ENCODE results near the gene C19orf38. TPM values are rescaled to one million over a fixed set of nuclear protein-coding genes. Genes with fewer than 3 reads are reported as not detected.
"Not testable (repeated sequence)": the region's sequence is repeated elsewhere in the genome, so short reads cannot be mapped to it uniquely, and the experiment has no call there.

Gene C19orf38
- total and polyA plus RNA-seq, 2 experiments from 2014 or later = 0.33 to 0.64 TPM

DNA sequence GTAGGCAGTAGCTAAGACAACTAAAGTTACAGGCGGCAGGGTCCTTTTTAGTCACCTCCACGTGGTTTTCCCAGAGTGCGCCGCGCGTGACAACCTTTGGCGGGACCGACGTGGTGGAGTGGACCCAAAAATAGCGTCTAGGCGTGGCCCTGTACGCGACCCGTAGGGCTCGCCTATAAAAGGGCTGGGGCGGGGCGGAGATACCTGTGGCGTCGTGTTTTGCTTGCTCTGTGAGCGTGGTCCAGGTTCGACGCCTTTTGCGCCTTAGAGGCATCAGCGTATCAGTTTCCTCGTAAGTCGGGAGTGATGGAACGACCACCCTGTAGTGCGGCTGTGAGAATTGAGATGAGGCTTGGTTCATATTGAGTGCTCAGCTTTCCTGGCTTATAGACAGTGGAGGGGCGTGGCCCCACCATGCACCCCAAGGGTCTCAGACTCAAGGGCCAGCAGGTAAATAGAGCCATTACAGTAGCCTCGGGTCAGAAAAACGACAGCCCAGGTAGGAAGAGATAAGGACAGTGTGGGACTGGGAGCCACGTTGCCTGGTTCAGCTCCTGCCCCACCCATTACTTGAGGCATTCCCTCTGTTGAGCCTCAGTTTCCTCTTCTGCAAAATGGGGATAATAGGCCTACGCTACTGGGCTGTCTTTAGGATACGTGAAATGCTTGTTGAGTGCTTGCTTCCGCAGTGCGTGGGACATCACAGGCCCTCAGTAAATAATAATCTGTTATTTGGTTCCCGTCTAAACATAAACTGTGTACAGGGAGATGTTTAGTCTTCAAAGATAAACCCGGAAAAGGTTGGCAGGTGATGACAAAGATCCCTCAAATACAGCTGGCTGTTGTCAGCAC is 11.5 kb upstream of the C19orf38 start:
- peak; percentile 83 to 91 for DNase-seq (ENCODE audit: low read depth in 1 of 2, low spot score in 1 of 2)
- H3K4me1 ChIP-seq (ENCODE audit: low read depth) = peaks cover 9% of the 10 kb centered on the region
- H3K27me3 ChIP-seq = no peaks in the 10 kb centered on the region
- TF ChIP-seq, protein P1, sequence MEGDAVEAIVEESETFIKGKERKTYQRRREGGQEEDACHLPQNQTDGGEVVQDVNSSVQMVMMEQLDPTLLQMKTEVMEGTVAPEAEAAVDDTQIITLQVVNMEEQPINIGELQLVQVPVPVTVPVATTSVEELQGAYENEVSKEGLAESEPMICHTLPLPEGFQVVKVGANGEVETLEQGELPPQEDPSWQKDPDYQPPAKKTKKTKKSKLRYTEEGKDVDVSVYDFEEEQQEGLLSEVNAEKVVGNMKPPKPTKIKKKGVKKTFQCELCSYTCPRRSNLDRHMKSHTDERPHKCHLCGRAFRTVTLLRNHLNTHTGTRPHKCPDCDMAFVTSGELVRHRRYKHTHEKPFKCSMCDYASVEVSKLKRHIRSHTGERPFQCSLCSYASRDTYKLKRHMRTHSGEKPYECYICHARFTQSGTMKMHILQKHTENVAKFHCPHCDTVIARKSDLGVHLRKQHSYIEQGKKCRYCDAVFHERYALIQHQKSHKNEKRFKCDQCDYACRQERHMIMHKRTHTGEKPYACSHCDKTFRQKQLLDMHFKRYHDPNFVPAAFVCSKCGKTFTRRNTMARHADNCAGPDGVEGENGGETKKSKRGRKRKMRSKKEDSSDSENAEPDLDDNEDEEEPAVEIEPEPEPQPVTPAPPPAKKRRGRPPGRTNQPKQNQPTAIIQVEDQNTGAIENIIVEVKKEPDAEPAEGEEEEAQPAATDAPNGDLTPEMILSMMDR (IDR thresholded peaks at IDR 0.05; ENCODE audit: low read depth, low read length) = no peak
- peaks cover 17% of the 10 kb centered on the region for H3K36me3 ChIP-seq
- H3K27ac ChIP-seq = peak overlapping the region; percentile 100
- peak overlapping the region; percentile 55 for H3K4me3 ChIP-seq
- H3K9me3 ChIP-seq (ENCODE audit: low read depth) = no peaks in the 10 kb centered on the region

DNA sequence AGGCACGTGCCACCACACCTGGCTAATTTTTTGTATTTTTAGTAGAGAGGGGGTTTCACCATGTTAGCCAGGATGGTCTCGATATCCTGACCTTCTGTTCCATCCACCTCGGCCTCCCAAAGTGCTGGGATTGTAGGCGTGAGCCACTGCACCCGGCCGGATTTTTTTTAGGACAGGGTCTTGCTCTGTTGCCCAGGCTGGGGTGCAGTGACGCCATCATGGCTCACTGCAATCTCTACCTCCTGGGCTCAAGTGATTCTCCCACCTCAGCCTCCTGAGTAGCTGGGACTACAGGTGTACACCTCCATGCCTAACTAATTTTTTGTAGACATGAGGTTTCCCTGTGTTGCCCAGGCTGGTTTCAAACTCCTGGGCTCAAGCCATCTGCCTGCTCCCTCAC is 10.6 kb upstream of the C19orf38 start:
- not testable (repeated sequence) for H3K27me3 ChIP-seq; DNase-seq (ENCODE audit: low read depth in 1 of 2, low spot score in 1 of 2); H3K27ac ChIP-seq; H3K9me3 ChIP-seq (ENCODE audit: low read depth); H3K4me3 ChIP-seq; H3K4me1 ChIP-seq (ENCODE audit: low read depth)
- H3K36me3 ChIP-seq = peaks cover 13% of the 10 kb centered on the region

DNA sequence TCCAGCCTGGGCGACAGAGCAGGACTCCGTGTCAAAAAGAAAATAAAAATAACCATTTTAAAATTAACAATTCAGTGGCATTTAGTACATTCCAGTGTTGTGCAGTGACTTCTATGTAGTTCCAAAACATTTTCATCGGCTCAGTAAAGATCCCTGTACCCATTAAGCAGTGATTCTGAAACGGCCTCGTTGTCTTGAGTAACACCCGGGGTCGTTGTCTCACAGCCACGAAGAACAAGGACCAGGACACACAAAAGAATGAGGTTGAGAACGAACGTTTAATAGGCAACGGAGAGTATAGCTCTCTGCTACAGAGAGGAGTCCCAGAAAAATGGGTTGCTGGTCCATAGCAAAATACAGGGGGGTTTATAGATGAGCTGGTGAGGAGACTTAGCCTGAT is 9.8 kb upstream of the C19orf38 start:
- TF ChIP-seq, protein P1 (IDR thresholded peaks at IDR 0.05; ENCODE audit: low read depth, low read length) = no peak
- no peak overlapping the region for H3K4me3 ChIP-seq
- H3K27ac ChIP-seq = no peak overlapping the region
- no peaks in the 10 kb centered on the region for H3K27me3 ChIP-seq
- peaks cover 5% of the 10 kb centered on the region for H3K36me3 ChIP-seq
- H3K4me1 ChIP-seq (ENCODE audit: low read depth) = no peaks in the 10 kb centered on the region
- DNase-seq (ENCODE audit: low read depth in 1 of 2, low spot score in 1 of 2) = no peak
- H3K9me3 ChIP-seq (ENCODE audit: low read depth) = no peaks in the 10 kb centered on the region

DNA sequence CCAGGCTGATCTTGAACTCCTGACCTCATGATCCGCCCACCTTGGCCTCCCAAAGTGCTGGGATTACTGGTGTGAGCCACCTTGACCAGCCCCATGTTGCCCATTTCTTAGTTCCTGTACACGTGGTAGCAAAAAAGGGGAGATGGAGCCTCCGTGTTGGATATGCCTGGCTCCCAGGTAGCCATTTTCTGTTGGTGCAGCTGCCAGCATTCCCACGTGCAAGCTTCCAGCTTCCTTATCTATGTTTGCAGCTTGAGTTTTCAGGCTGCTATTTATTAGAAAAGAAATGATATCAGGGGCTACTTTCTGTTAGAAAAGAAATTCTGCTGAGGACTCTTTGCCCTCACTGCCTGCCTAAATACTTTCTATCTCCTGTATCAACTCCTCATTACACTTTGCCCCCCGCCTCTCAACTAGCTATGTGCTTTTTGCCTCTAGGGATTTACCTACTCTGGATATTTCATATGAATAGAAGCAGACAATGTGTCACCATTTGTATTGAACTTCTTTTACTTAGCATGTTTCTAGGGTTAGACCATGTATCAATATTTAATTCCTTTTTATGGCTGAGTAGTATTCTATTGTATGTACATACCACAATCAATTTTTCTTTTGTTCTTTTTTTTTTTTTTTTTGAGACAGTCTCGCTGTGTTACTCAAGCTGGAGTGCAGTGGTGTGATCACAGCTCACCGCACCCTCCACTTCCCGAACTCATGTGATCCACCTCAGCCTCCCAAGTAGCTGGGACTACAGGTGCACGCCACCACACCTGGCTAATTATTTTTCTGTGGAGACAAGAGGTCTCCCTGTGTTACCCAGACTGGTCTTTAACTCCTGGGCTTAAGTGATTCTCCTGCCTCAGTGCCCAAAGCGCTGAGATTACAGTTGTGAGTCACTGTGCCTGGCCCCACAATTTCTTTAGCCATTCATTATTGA is 8.8 kb upstream of the C19orf38 start:
- Histone ChIP-seq H3K27me3 (no peaks in the 10 kb centered on the region), H3K36me3 (no peaks in the 10 kb centered on the region), H3K9me3 (ENCODE audit: low read depth) (no peaks in the 10 kb centered on the region), H3K27ac (no peak overlapping the region), H3K4me3 (no peak overlapping the region), H3K4me1 (ENCODE audit: low read depth) (no peaks in the 10 kb centered on the region)
- TF ChIP-seq, protein P1 (IDR thresholded peaks at IDR 0.05; ENCODE audit: low read depth, low read length) = no peak
- no peak for DNase-seq (ENCODE audit: low read depth in 1 of 2, low spot score in 1 of 2)

DNA sequence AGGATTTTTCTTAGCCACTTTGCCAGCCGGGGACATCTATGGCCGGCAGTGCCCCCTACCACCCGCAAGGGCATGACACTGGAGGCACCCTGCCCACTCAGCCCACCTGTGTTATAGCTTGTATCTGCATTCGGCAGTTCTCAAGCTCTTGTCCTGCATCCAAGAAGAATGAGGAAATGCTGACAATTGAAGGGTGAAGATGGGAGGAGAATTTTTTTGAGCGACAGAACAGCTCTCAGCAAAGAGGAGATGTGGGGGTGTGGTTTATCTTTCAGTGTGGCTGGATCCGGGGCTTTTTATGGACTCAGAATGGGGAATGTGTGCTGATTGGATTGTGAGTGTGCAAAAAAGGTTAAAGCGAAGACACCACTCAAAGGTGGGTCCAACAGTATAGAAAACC is 5.4 kb upstream of the C19orf38 start:
- Histone ChIP-seq H3K36me3 (no peaks in the 10 kb centered on the region), H3K27ac (no peak overlapping the region), H3K9me3 (ENCODE audit: low read depth) (no peaks in the 10 kb centered on the region), H3K4me1 (ENCODE audit: low read depth) (no peaks in the 10 kb centered on the region), H3K4me3 (no peak overlapping the region), H3K27me3 (no peaks in the 10 kb centered on the region)
- TF ChIP-seq, protein P1 (IDR thresholded peaks at IDR 0.05; ENCODE audit: low read depth, low read length) = no peak
- no peak for DNase-seq (ENCODE audit: low read depth in 1 of 2, low spot score in 1 of 2)

Measured in cardiac muscle cell (in vitro differentiated cells and primary cell).